ENCODE data around the gene CEP70.
"Not testable (repeated sequence)": the region's sequence is repeated elsewhere in the genome, so short reads cannot be mapped to it uniquely, and the experiment has no call there.

Gene CEP70

GRCh38 chr3:138507524-138507923 is 86.5 kb downstream of the CEP70 start:
- no peak for DNase-seq

GRCh38 chr3:138498991-138499390 is 95.1 kb downstream of the CEP70 start:
- DNase-seq: no peak

GRCh38 chr3:138497851-138498250 is 96.2 kb downstream of the CEP70 start:
- DNase-seq: no peak

GRCh38 chr3:138497021-138497420 is 97.0 kb downstream of the CEP70 start:
- no peak for DNase-seq

GRCh38 chr3:138496436-138496835 is 97.6 kb downstream of the CEP70 start:
- no peak for DNase-seq

- DNase-seq: not testable (repeated sequence)
These were observed 98.4 kb downstream of the CEP70 start for GRCh38 chr3:138495638-138496037.

- no peak for DNase-seq
These were observed 99.5 kb downstream of the CEP70 start for GRCh38 chr3:138494607-138494929.

- DNase-seq: no peak
These were observed 100.1 kb downstream of the CEP70 start for GRCh38 chr3:138493804-138494606.

- DNase-seq: no peak
These were observed 100.9 kb downstream of the CEP70 start for GRCh38 chr3:138492980-138493675.

- DNase-seq: no peak
These were observed 102.1 kb downstream of the CEP70 start for GRCh38 chr3:138491971-138492370.

- DNase-seq: not testable (repeated sequence)
These were observed 107.5 kb downstream of the CEP70 start for GRCh38 chr3:138486580-138486979.

GRCh38 chr3:138484672-138485071 is 109.4 kb downstream of the CEP70 start:
- DNase-seq: not testable (repeated sequence)

GRCh38 chr3:138479438-138479863 is 114.6 kb downstream of the CEP70 start:
- DNase-seq: no peak

- DNase-seq: no peak
These were observed 116.3 kb downstream of the CEP70 start for GRCh38 chr3:138477801-138478200.

GRCh38 chr3:138477120-138477519 is 116.9 kb downstream of the CEP70 start:
- no peak for DNase-seq

GRCh38 chr3:138476526-138476925 is 117.5 kb downstream of the CEP70 start:
- DNase-seq: no peak

- DNase-seq: no peak
These were observed 119.9 kb downstream of the CEP70 start for GRCh38 chr3:138474163-138474562.

- DNase-seq: no peak
These were observed 120.7 kb downstream of the CEP70 start for GRCh38 chr3:138473391-138473790.

- no peak for DNase-seq
These were observed 121.8 kb downstream of the CEP70 start for GRCh38 chr3:138472141-138472825.

- DNase-seq: no peak
These were observed 122.6 kb downstream of the CEP70 start for GRCh38 chr3:138471481-138471880.

- no peak for DNase-seq
These were observed 123.4 kb downstream of the CEP70 start for GRCh38 chr3:138470687-138471086.

- DNase-seq: no peak
These were observed 124.2 kb downstream of the CEP70 start for GRCh38 chr3:138469874-138470273.

GRCh38 chr3:138468886-138469285 is 125.2 kb downstream of the CEP70 start:
- DNase-seq: no peak

- no peak for DNase-seq
These were observed 125.6 kb downstream of the CEP70 start for GRCh38 chr3:138468451-138468850.

All from activated gamma-delta T cell (primary cell).